HFFc6 (cell line): ENCODE results near the gene ZNF30. TPM values are rescaled to one million over a fixed set of nuclear protein-coding genes. Genes with fewer than 3 reads are reported as not detected.

ENCODE experiments used
- DNase-seq: peaks from one replicate; pipeline ENCODE4 v3.0.0-alpha.2; 2018
- H3K27ac Mint-ChIP-seq: 2 replicates; pipeline ENCODE4 v1.8.0; 2020; ENCODE audit warnings: mild to moderate bottlenecking, mixed read lengths
- H3K27me3 Mint-ChIP-seq: 2 replicates; pipeline ENCODE4 v1.8.0; 2021; ENCODE audit warnings: mild to moderate bottlenecking, moderate library complexity, mixed read lengths; ENCODE audit not compliant: insufficient read depth
- H3K36me3 Mint-ChIP-seq: 2 replicates; pipeline ENCODE4 v1.8.0; 2021; ENCODE audit warnings: low read depth, mixed read lengths
- H3K4me1 Mint-ChIP-seq: 2 replicates; pipeline ENCODE4 v1.8.0; 2020; ENCODE audit warnings: low read depth, mixed read lengths
- H3K4me3 Mint-ChIP-seq: 2 replicates; pipeline ENCODE4 v1.8.0; 2020; ENCODE audit warnings: mild to moderate bottlenecking, moderate library complexity, mixed read lengths
- H3K9me3 Mint-ChIP-seq: 2 replicates; pipeline ENCODE4 v1.8.0; 2020; ENCODE audit warnings: mild to moderate bottlenecking, mixed read lengths
- total RNA-seq, 6 experiments: library from RNA; stranded (reverse); fragmentation: NEBNext Ultra II Directional; extraction: Animal tissue kit (Norgen Biotek cat#: 25700); gene quantifications; 2 replicates in 1 of 6; 3 replicates in 5 of 6; pipeline ENCODE4 v1.2.3, GENCODE V29; 2021
- TF ChIP-seq, protein P1 (sequence below): fragments of 200-600 bp; sonication (generic); IDR thresholded peaks from 2 replicates; pipeline ENCODE4 v1.5.0; 2021; ENCODE audit warnings: antibody characterized with exemption, mild to moderate bottlenecking

ZNF30 gene
- total RNA-seq, 6 experiments from 2014 or later: 1.9 to 3.1 (median 2.2) TPM

DNA sequence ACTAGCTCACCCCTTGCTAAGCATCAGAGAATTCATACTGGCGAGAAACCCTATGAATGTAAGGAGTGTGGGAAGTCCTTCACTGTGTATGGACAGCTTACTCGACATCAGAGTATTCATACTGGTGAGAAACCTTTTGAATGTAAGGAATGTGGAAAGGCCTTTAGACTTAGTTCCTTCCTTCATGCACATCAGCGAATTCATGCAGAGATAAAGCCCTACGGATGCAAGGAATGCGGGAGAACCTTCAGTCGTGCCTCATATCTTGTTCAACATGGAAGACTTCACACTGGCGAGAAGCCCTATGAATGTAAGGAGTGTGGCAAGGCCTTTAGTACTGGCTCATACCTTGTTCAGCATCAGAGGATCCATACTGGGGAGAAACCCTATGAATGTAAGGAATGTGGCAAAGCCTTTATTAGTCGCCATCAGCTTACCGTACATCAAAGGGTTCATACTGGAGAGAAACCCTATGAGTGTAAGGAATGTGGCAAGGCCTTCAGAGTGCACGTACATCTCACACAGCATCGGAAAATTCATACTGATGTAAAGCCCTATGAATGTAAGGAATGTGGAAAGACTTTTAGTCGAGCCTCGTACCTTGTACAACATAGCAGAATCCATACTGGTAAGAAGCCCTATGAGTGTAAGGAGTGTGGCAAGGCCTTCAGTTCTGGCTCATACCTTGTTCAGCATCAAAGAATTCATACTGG is 17.3 kb downstream of the ZNF30 start:
- no peak overlapping the region for H3K4me3 Mint-ChIP-seq
- no peaks in the 10 kb centered on the region for H3K4me1 Mint-ChIP-seq
- H3K36me3 Mint-ChIP-seq: peaks cover 88% of the 10 kb centered on the region
- no peak for DNase-seq
- H3K27me3 Mint-ChIP-seq: no peaks in the 10 kb centered on the region; the same call in 1 of the 2 replicates
- H3K27ac Mint-ChIP-seq: no peak overlapping the region
- H3K9me3 Mint-ChIP-seq: peaks cover 83% of the 10 kb centered on the region
- TF ChIP-seq, protein P1, sequence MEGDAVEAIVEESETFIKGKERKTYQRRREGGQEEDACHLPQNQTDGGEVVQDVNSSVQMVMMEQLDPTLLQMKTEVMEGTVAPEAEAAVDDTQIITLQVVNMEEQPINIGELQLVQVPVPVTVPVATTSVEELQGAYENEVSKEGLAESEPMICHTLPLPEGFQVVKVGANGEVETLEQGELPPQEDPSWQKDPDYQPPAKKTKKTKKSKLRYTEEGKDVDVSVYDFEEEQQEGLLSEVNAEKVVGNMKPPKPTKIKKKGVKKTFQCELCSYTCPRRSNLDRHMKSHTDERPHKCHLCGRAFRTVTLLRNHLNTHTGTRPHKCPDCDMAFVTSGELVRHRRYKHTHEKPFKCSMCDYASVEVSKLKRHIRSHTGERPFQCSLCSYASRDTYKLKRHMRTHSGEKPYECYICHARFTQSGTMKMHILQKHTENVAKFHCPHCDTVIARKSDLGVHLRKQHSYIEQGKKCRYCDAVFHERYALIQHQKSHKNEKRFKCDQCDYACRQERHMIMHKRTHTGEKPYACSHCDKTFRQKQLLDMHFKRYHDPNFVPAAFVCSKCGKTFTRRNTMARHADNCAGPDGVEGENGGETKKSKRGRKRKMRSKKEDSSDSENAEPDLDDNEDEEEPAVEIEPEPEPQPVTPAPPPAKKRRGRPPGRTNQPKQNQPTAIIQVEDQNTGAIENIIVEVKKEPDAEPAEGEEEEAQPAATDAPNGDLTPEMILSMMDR: no peak

DNA sequence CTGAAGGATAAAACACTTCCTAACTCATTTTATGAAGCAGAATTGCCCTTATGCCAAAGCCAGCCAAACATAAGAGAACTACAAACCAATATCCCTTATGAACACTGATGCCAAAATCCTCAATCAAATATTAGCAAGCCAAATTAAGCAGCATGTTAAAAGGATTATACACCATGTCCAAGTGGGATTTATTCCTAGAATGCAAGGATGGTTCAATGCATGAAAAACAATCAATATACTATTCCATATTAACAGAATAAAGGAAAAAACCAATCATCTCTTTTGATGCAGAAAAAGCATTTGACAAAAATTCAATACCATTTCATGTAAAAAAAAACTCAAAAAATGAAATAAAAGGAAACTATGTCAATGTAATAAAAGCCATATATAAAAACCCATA is 26.4 kb downstream of the ZNF30 start:
- H3K36me3 Mint-ChIP-seq: peaks cover 87% of the 10 kb centered on the region
- peaks cover 7% of the 10 kb centered on the region for H3K4me1 Mint-ChIP-seq
- no peak for DNase-seq
- TF ChIP-seq, protein P1: no peak
- no peak overlapping the region for H3K4me3 Mint-ChIP-seq
- peaks cover 1% of the 10 kb centered on the region; the same call in 1 of the 2 replicates for H3K27me3 Mint-ChIP-seq
- H3K27ac Mint-ChIP-seq: no peak overlapping the region
- H3K9me3 Mint-ChIP-seq: peaks cover 89% of the 10 kb centered on the region

DNA sequence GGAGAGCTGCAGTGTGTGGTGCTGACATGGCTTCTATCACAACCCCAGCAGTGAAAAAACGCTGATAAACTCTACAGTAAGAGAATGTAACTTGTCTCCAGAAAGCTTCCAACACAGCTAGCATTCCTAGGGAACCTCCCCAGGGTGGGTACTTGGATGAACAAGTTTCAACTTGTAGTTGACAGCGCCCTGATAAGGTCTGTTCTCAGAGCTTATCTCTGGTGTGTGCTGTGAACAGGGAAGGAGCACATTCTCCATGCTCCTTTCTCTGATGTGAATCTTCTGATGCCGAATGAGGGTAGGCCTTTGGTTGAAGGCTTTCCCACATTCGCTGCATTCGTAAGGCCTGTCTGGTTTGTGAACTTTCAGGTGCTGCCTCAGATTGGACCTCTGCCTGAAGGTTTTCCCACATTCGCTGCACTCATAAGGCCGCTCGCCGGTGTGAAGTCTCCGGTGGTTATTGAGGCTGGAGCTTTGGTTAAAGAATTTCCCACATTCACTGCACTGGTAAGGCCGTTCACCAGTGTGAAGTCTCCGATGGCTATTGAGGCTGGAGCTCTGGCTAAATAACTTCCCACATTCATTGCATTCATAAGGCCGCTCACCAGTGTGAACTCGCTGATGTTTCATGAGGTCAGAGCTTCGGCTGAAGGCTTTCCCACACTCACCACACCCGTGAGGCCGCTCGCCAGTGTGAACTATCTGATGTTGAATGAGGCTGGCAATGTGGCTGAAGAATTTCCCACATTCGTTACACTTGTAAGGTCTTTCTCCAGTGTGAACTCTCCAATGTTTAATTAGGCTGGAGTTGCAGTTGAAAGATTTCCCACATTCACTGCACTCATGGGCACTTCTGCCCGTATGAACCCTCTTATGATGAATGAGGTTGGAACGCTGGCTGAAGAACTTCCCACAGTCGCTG is 31.4 kb downstream of the ZNF30 start:
- peaks cover 40% of the 10 kb centered on the region for H3K4me1 Mint-ChIP-seq
- H3K9me3 Mint-ChIP-seq: peaks cover 62% of the 10 kb centered on the region
- H3K4me3 Mint-ChIP-seq: no peak overlapping the region
- peaks cover 60% of the 10 kb centered on the region for H3K36me3 Mint-ChIP-seq
- H3K27ac Mint-ChIP-seq: no peak overlapping the region
- DNase-seq: no peak
- TF ChIP-seq, protein P1: no peak
- no peaks in the 10 kb centered on the region for H3K27me3 Mint-ChIP-seq

DNA sequence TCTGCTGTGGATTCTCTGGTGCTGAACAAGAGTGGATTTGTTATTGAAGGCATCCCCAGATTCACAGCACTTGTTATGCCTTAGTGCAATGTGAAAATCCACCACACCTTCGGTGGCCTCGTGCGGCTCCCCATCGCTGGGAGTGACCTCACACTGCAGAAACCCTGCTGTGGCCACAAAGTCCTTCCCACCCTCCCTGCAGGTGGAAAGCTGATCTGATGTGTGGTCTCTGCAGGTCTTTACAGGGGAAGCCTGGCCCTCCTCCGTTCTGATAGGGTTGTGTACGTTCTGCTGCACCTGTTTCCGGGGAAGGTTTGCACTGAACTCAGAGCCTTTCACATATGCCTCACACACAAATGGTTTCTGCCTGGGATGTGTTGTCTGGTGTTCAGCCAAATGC is 32.3 kb downstream of the ZNF30 start:
- peaks cover 43% of the 10 kb centered on the region for H3K4me1 Mint-ChIP-seq
- no peak for DNase-seq
- H3K4me3 Mint-ChIP-seq: no peak overlapping the region
- H3K27ac Mint-ChIP-seq: no peak overlapping the region
- TF ChIP-seq, protein P1: no peak
- no peaks in the 10 kb centered on the region for H3K27me3 Mint-ChIP-seq
- H3K9me3 Mint-ChIP-seq: peaks cover 53% of the 10 kb centered on the region
- H3K36me3 Mint-ChIP-seq: peaks cover 51% of the 10 kb centered on the region

DNA sequence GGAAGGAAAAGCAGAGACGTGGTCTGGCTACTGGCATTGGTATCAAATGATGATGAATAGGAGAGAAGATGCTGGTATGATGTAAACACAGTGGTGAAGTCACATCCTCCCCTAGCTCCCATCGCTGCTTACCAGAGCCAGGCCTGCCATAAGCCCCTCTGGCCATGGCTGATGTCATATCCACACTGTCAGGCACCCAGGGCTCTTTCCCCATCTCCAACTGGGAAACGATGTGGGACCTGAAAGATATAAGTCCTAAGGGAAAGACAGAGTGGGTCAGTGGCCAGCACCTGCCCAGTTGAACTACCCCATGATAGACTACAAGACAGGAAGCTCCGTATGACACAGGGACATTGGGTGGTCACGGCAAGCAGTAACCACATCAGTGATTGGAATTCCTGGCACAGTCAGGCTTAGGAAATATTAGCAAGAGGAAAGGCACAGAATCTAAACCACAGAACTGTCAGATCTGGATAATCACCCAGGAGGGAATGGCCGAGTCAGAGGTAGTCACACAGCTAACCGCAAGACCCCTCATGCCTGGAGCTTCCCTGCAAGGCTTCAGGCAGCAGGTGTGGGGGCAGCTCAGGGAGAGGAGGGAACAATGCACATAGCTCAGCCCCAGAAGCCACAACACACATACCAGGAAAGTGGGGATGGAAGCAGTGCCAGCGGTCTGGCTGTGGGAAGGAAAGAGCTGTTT is 33.6 kb downstream of the ZNF30 start:
- peaks cover 43% of the 10 kb centered on the region for H3K4me1 Mint-ChIP-seq
- H3K36me3 Mint-ChIP-seq: peaks cover 45% of the 10 kb centered on the region
- H3K27ac Mint-ChIP-seq: peak overlapping the region; percentile 81
- TF ChIP-seq, protein P1: no peak
- peak overlapping the region; percentile 68 for H3K4me3 Mint-ChIP-seq
- peak; percentile 92 for DNase-seq
- peaks cover 47% of the 10 kb centered on the region for H3K9me3 Mint-ChIP-seq
- no peaks in the 10 kb centered on the region for H3K27me3 Mint-ChIP-seq
